ENCODE results near the gene MMS22L.

GRCh38 chr6:97100696-97101095, 182.3 kb downstream of the MMS22L start:
- TF ChIP-seq CTCF (conservative IDR thresholded peaks at IDR 0.05; ENCODE audit: low read depth, low read length) (no peak), POLR2A (IDR thresholded peaks at IDR 0.05; ENCODE audit: low read depth, low read length) (no peak), RAD21 (IDR thresholded peaks at IDR 0.05; ENCODE audit: low read length) (no peak), FOS (IDR thresholded peaks at IDR 0.05; ENCODE audit: low read depth, low read length) (no peak), CEBPB (IDR thresholded peaks at IDR 0.05; ENCODE audit: low read depth, low read length) (no peak), RCOR1 (IDR thresholded peaks at IDR 0.05; ENCODE audit: insufficient replicate concordance, low read length) (no peak)
